C4-2B (cell line): ENCODE data around the gene ADAP1.
"Not testable (repeated sequence)": the region's sequence is repeated elsewhere in the genome, so short reads cannot be mapped to it uniquely, and the experiment has no call there.

ENCODE experiments used
- H3K27ac ChIP-seq: fragments of 450-650 bp; 2 replicates; pipeline ENCODE4 v1.5.1; 2017
- CTCF ChIP-seq: fragments of 450-650 bp; conservative IDR thresholded peaks from 2 replicates; pipeline ENCODE4 v1.5.1; 2017; ENCODE audit warnings: mild to moderate bottlenecking
- ZFX ChIP-seq: fragments of 450-650 bp; IDR thresholded peaks from 2 replicates; pipeline ENCODE4 v1.6.1; 2017

The ADAP1 gene

GRCh38 chr7:954330-955238 lies at the start of gene ADAP1:
Gene ADAP1 (minus strand): TSS chr7:954680. CDS start chr7:954477, 203 bp downstream.
- no peak within 1 kb of the TSS for H3K27ac ChIP-seq
- TF ChIP-seq ZFX (no peak), CTCF (no peak; the same call in 1 of the 2 replicates)

- H3K27ac ChIP-seq: not testable (repeated sequence)
Measured at GRCh38 chr7:1002445-1002844, 48.0 kb upstream of the ADAP1 start.

GRCh38 chr7:1002026-1002425 lies 47.5 kb upstream of the ADAP1 start:
- not testable (repeated sequence) for H3K27ac ChIP-seq

- not testable (repeated sequence) for H3K27ac ChIP-seq
Measured at GRCh38 chr7:1001069-1001770, 46.7 kb upstream of the ADAP1 start.

GRCh38 chr7:999941-1000935 lies 45.8 kb upstream of the ADAP1 start:
- H3K27ac ChIP-seq: no peak overlapping the region
- no peak for TF ChIP-seq ZFX
- no peak for TF ChIP-seq CTCF

GRCh38 chr7:999149-999879 lies 44.8 kb upstream of the ADAP1 start:
- TF ChIP-seq ZFX (no peak), CTCF (no peak)
- H3K27ac ChIP-seq: no peak overlapping the region

GRCh38 chr7:997404-998395 lies 43.2 kb upstream of the ADAP1 start:
- TF ChIP-seq CTCF: no peak
- TF ChIP-seq ZFX: no peak
- no peak overlapping the region for H3K27ac ChIP-seq
